ENCODE results near the gene MBD4. TPM values are rescaled to one million over a fixed set of nuclear protein-coding genes. Genes with fewer than 3 reads are reported as not detected.

Gene MBD4
- polyA plus RNA-seq, 2 of the 4 experiments (the other 2 are of a cell fraction) = 32.7 to 49.7 TPM

DNA sequence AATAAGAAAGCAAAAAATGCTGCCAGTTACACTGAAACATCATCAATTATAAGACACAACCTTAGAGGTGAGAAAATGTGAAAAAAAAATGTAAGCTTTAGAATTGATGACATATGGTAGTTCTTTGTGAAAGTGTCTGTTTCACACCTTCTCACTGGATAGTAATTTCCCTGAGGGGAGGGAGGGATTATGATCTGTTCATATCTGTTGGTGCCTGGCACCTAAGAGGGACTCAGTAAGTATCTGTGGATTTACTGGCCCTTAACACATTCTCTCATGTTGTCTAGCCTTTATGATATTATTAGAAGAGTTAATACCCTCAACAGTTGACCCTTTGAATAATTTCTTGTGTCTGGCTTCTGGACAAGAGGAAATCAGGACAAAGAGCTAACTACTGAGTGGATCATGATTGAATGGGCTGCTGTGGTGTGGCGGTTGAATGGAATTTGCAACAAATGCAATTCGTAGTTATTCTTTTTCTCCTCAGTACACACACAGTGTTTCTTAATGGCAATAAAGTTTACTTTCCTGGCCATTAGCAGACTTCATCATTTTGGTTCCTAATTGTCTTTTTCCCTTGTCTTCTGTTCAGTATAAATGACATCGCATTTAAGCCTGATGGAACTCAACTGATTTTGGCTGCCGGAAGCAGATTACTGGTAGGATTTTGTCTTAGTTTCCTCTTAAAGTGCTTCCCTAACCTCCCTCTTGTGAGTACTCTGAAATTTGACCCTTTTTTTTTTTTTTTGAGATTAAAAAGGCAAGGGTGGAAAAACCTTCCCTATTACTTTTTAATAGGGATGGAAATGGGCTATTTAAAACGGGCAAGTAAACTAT is 9.7 kb upstream of the MBD4 start:
- TF ChIP-seq ZSCAN20 (CRISPR knock-in tag; IDR thresholded peaks at IDR 0.05) = no peak
- TF ChIP-seq RARB (CRISPR knock-in tag; IDR thresholded peaks at IDR 0.05) = no peak
- TF ChIP-seq CBX2 (IDR thresholded peaks at IDR 0.05; ENCODE audit: borderline replicate concordance, low read depth) = no peak
- TF ChIP-seq MAZ (IDR thresholded peaks at IDR 0.05; ENCODE audit: borderline replicate concordance, low read depth, low read length) = no peak
- CTCF ChIA-PET = no interaction called here
- ATAC-seq = no peak

GRCh38 chr3:129448186-129448895 is 8.6 kb upstream of the MBD4 start:
- DNase-seq (ENCODE audit: low read depth in 1 of 2, low spot score in 1 of 2) = no peak
- Histone ChIP-seq H3K4me1 (peaks cover 5% of the 10 kb centered on the region; the same call in 2 of the 3 replicates), H3K27ac (no peak overlapping the region), H3K9me3 (no peaks in the 10 kb centered on the region), H3K4me2 (no peak overlapping the region), H3K4me3 (no peak overlapping the region)
- ChIA-PET POLR2A (no interaction called here), CTCF (no interaction called here)
- ATAC-seq = no peak
- WGBS (ENCODE audit: missing lambda C conversion rate) = 93% methylated on average over 18 of the region's 18 CpGs
- FAIRE-seq = no peak
- TF ChIP-seq CHD4 (IDR thresholded peaks at IDR 0.05; ENCODE audit: borderline replicate concordance) = no peak
- no peak for TF ChIP-seq JUNB (IDR thresholded peaks at IDR 0.05)
- TF ChIP-seq MAFK (IDR thresholded peaks at IDR 0.05; ENCODE audit: partially characterized antibody) = no peak
- TF ChIP-seq ESRRA (IDR thresholded peaks at IDR 0.05; ENCODE audit: borderline replicate concordance, low read length) = no peak
- TF ChIP-seq ZFP36 (IDR thresholded peaks at IDR 0.05; ENCODE audit: borderline replicate concordance, partially characterized antibody) = no peak
- TF ChIP-seq KDM1A (IDR thresholded peaks at IDR 0.05; ENCODE audit: low read depth) = no peak
- TF ChIP-seq HOXB13 (CRISPR knock-in tag; IDR thresholded peaks at IDR 0.05; ENCODE audit: low read depth) = no peak
- no peak for TF ChIP-seq FOSB (CRISPR knock-in tag; IDR thresholded peaks at IDR 0.05)
- TF ChIP-seq EP300 (IDR thresholded peaks at IDR 0.05) = no peak
- TF ChIP-seq RARB (CRISPR knock-in tag; IDR thresholded peaks at IDR 0.05) = no peak
- TF ChIP-seq, protein P1, sequence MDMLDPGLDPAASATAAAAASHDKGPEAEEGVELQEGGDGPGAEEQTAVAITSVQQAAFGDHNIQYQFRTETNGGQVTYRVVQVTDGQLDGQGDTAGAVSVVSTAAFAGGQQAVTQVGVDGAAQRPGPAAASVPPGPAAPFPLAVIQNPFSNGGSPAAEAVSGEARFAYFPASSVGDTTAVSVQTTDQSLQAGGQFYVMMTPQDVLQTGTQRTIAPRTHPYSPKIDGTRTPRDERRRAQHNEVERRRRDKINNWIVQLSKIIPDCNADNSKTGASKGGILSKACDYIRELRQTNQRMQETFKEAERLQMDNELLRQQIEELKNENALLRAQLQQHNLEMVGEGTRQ (IDR thresholded peaks at IDR 0.05) = no peak

More for the DNA sequence above, 9.7 kb upstream of the MBD4 start:
- DNase-seq (ENCODE audit: low read depth in 1 of 2, low spot score in 1 of 2) = no peak
- H3K4me2 ChIP-seq = no peak overlapping the region
- POLR2A ChIA-PET = no interaction called here
- H3K27ac ChIP-seq = no peak overlapping the region
- 90% methylated on average over 5 of the region's 5 CpGs for WGBS (ENCODE audit: missing lambda C conversion rate)
- no peaks in the 10 kb centered on the region for H3K9me3 ChIP-seq
- H3K4me3 ChIP-seq = no peak overlapping the region
- H3K4me1 ChIP-seq = no peaks in the 10 kb centered on the region
- FAIRE-seq = no peak

DNA sequence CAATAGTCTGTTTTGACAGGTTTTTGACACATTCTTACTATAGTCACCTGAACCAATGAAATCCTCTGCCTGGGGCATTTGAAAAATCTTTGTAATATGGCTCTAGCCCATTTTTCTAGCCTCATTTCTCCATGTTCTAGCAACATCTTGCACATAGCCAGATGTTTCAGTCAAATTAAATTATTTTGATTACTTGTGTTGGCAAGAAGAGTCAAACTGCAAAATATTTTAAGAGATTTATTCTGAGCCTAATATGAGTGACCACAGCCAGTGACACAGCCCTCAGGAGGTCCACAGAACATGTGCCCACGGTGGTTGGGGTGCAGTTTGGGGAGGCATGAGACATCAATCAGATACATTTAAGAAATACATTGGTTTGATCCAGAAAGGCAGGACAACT is 7.2 kb upstream of the MBD4 start:
- POLR2A ChIA-PET = no interaction called here
- H3K4me3 ChIP-seq = no peak overlapping the region
- H3K4me1 ChIP-seq = peaks cover 8% of the 10 kb centered on the region; the same call in 2 of the 3 replicates
- CTCF ChIA-PET = no interaction called here
- no peak overlapping the region for H3K27ac ChIP-seq
- H3K9me3 ChIP-seq = no peaks in the 10 kb centered on the region
- WGBS (ENCODE audit: missing lambda C conversion rate) = 73% methylated on average over 1 of the region's 1 CpG
- DNase-seq (ENCODE audit: low read depth in 1 of 2, low spot score in 1 of 2) (no peak), FAIRE-seq (no peak), ATAC-seq (no peak)
- H3K4me2 ChIP-seq = no peak overlapping the region
- no peak for TF ChIP-seq NPAS2 (CRISPR knock-in tag; IDR thresholded peaks at IDR 0.05; ENCODE audit: borderline replicate concordance)
- TF ChIP-seq RFX5 (IDR thresholded peaks at IDR 0.05) = no peak
- TF ChIP-seq MAFK (IDR thresholded peaks at IDR 0.05; ENCODE audit: partially characterized antibody) = no peak
- no peak for TF ChIP-seq RCOR1 (IDR thresholded peaks at IDR 0.05; ENCODE audit: low read depth, low read length)
- TF ChIP-seq RAD21 (conservative IDR thresholded peaks at IDR 0.05 in 1 of 2, IDR thresholded peaks at IDR 0.05 in 1 of 2) = no peak
- TF ChIP-seq ZFP36 (IDR thresholded peaks at IDR 0.05; ENCODE audit: borderline replicate concordance, partially characterized antibody) = no peak
- TF ChIP-seq NFE2L2 (conservative IDR thresholded peaks at IDR 0.05; ENCODE audit: low read length) = no peak
- no peak for TF ChIP-seq SMC3 (IDR thresholded peaks at IDR 0.05)
- no peak for TF ChIP-seq MYC (IDR thresholded peaks at IDR 0.05; ENCODE audit: borderline replicate concordance, low read length)
- no peak for TF ChIP-seq KDM5A (IDR thresholded peaks at IDR 0.05)
- no peak for TF ChIP-seq RNF2 (IDR thresholded peaks at IDR 0.05; ENCODE audit: borderline replicate concordance, low read depth)
- TF ChIP-seq, protein P2, sequence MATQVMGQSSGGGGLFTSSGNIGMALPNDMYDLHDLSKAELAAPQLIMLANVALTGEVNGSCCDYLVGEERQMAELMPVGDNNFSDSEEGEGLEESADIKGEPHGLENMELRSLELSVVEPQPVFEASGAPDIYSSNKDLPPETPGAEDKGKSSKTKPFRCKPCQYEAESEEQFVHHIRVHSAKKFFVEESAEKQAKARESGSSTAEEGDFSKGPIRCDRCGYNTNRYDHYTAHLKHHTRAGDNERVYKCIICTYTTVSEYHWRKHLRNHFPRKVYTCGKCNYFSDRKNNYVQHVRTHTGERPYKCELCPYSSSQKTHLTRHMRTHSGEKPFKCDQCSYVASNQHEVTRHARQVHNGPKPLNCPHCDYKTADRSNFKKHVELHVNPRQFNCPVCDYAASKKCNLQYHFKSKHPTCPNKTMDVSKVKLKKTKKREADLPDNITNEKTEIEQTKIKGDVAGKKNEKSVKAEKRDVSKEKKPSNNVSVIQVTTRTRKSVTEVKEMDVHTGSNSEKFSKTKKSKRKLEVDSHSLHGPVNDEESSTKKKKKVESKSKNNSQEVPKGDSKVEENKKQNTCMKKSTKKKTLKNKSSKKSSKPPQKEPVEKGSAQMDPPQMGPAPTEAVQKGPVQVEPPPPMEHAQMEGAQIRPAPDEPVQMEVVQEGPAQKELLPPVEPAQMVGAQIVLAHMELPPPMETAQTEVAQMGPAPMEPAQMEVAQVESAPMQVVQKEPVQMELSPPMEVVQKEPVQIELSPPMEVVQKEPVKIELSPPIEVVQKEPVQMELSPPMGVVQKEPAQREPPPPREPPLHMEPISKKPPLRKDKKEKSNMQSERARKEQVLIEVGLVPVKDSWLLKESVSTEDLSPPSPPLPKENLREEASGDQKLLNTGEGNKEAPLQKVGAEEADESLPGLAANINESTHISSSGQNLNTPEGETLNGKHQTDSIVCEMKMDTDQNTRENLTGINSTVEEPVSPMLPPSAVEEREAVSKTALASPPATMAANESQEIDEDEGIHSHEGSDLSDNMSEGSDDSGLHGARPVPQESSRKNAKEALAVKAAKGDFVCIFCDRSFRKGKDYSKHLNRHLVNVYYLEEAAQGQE (IDR thresholded peaks at IDR 0.05) = no peak
- TF ChIP-seq, protein P3, sequence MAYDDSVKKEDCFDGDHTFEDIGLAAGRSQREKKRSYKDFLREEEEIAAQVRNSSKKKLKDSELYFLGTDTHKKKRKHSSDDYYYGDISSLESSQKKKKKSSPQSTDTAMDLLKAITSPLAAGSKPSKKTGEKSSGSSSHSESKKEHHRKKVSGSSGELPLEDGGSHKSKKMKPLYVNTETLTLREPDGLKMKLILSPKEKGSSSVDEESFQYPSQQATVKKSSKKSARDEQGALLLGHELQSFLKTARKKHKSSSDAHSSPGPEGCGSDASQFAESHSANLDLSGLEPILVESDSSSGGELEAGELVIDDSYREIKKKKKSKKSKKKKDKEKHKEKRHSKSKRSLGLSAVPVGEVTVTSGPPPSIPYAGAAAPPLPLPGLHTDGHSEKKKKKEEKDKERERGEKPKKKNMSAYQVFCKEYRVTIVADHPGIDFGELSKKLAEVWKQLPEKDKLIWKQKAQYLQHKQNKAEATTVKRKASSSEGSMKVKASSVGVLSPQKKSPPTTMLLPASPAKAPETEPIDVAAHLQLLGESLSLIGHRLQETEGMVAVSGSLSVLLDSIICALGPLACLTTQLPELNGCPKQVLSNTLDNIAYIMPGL (CRISPR knock-in tag; IDR thresholded peaks at IDR 0.05; ENCODE audit: borderline replicate concordance) = no peak
- TF ChIP-seq FOSL2 (IDR thresholded peaks at IDR 0.05) = no peak
- TF ChIP-seq FOSL2 (CRISPR knock-in tag; IDR thresholded peaks at IDR 0.05) = no peak

Data from A549 (cell line).